Stimulated activated CD8-positive, alpha-beta memory T cell treated with anti-CD3 and anti-CD28 coated beads, Interleukin-7, amount 100 ng/mL, for 48 hours (primary cell): Measurements from ENCODE around the gene FOXP1.

Experiments used
- DNase-seq, 2 donors: peaks; one replicate each; pipeline ENCODE4 v3.0.0-alpha.2; 2020; ENCODE audit warnings: low read depth in 1 of 2; ENCODE audit errors: extremely low read depth in 1 of 2

FOXP1 gene

GRCh38 chr3:71583566-71584393 lies at the start of gene FOXP1:
TSS of gene FOXP1 (minus strand) at chr3:71583728. CDS start at chr3:71198381, 385,347 bp downstream.
- DNase-seq, result no peak

GRCh38 chr3:71629711-71630110 lies 46.2 kb upstream of the FOXP1 start:
- no peak for DNase-seq

- no peak for DNase-seq
Measured at GRCh38 chr3:71629289-71629688, 45.8 kb upstream of the FOXP1 start.

- DNase-seq, result no peak
Measured at GRCh38 chr3:71628522-71628921, 45.0 kb upstream of the FOXP1 start.

- no peak for DNase-seq
Measured at GRCh38 chr3:71625676-71626075, 42.1 kb upstream of the FOXP1 start.

GRCh38 chr3:71621825-71622537 lies 38.5 kb upstream of the FOXP1 start:
- no peak for DNase-seq

- no peak for DNase-seq
Measured at GRCh38 chr3:71618538-71618937, 35.0 kb upstream of the FOXP1 start.

GRCh38 chr3:71616571-71617021 lies 33.1 kb upstream of the FOXP1 start:
- DNase-seq, result no peak

- no peak for DNase-seq
Measured at GRCh38 chr3:71614869-71615268, 31.3 kb upstream of the FOXP1 start.

- no peak for DNase-seq
Measured at GRCh38 chr3:71614426-71614825, 30.9 kb upstream of the FOXP1 start.

- DNase-seq, result no peak
Measured at GRCh38 chr3:71611099-71611498, 27.6 kb upstream of the FOXP1 start.

- no peak for DNase-seq
Measured at GRCh38 chr3:71607364-71607763, 23.8 kb upstream of the FOXP1 start.

- DNase-seq, result no peak
Measured at GRCh38 chr3:71606582-71606981, 23.1 kb upstream of the FOXP1 start.

GRCh38 chr3:71602256-71602655 lies 18.7 kb upstream of the FOXP1 start:
- DNase-seq, result no peak

GRCh38 chr3:71601811-71602210 lies 18.3 kb upstream of the FOXP1 start:
- no peak for DNase-seq

GRCh38 chr3:71600646-71601288 lies 17.2 kb upstream of the FOXP1 start:
- DNase-seq, result no peak

- no peak for DNase-seq
Measured at GRCh38 chr3:71599416-71599815, 15.9 kb upstream of the FOXP1 start.

- no peak for DNase-seq
Measured at GRCh38 chr3:71598292-71598691, 14.8 kb upstream of the FOXP1 start.

GRCh38 chr3:71597286-71597685 lies 13.8 kb upstream of the FOXP1 start:
- no peak for DNase-seq

GRCh38 chr3:71593106-71593505 lies 9.6 kb upstream of the FOXP1 start:
- DNase-seq, result no peak

- DNase-seq, result no peak
Measured at GRCh38 chr3:71591101-71591500, 7.6 kb upstream of the FOXP1 start.

- no peak for DNase-seq
Measured at GRCh38 chr3:71589132-71589531, 5.6 kb upstream of the FOXP1 start.
